Measurements from ENCODE around the gene GFRA1. TPM values are rescaled to one million over a fixed set of nuclear protein-coding genes. Genes with fewer than 3 reads are reported as not detected.

GFRA1 gene
- total RNA-seq, 1 donor from 2014 or later: 14.0 TPM

GRCh38 chr10:116049158-116049973 lies 223.6 kb downstream of the GFRA1 start:
- Histone ChIP-seq H3K9ac (no peak overlapping the region), H4K20me1 (ENCODE audit: low read depth) (no peaks in the 10 kb centered on the region), H3K27ac (no peak overlapping the region), H3K4me3 (no peak overlapping the region), H3K36me3 (no peaks in the 10 kb centered on the region), H3K79me2 (ENCODE audit: low read depth) (no peaks in the 10 kb centered on the region), H3K4me1 (peaks cover 5% of the 10 kb centered on the region), H3K27me3 (no peaks in the 10 kb centered on the region), H3K4me2 (no peak overlapping the region), H3K9me3 (ENCODE audit: low read depth) (no peaks in the 10 kb centered on the region), H2AFZ (replicated peaks) (no peak overlapping the region), H3F3A (ENCODE audit: low read depth) (no peaks in the 10 kb centered on the region)
- TF ChIP-seq EZH2 (IDR thresholded peaks at IDR 0.05) (no peak), EZH2phosphoT487 (IDR thresholded peaks at IDR 0.05) (no peak), CTCF (IDR thresholded peaks at IDR 0.05) (no peak)
- Mint-ChIP-seq H3K27me3 (ENCODE audit: insufficient read depth, low read depth) (peaks cover 3% of the 10 kb centered on the region), H3K4me1 (peaks cover 8% of the 10 kb centered on the region), H3K4me3 (no peak overlapping the region), H3K9me3 (no peaks in the 10 kb centered on the region), H3K27ac (no peak overlapping the region), H3K36me3 (no peaks in the 10 kb centered on the region)
- DNase-seq (ENCODE audit: low spot score): no peak

- Histone ChIP-seq H3K4me2 (no peak overlapping the region), H3K4me3 (no peak overlapping the region), H4K20me1 (ENCODE audit: low read depth) (no peaks in the 10 kb centered on the region), H3K27me3 (no peaks in the 10 kb centered on the region), H3K9me3 (ENCODE audit: low read depth) (no peaks in the 10 kb centered on the region), H2AFZ (replicated peaks) (peak overlapping the region; percentile 26), H3K79me2 (ENCODE audit: low read depth) (no peaks in the 10 kb centered on the region), H3K4me1 (no peaks in the 10 kb centered on the region), H3K9ac (no peak overlapping the region), H3K27ac (no peak overlapping the region), H3F3A (ENCODE audit: low read depth) (no peaks in the 10 kb centered on the region), H3K36me3 (no peaks in the 10 kb centered on the region)
- Mint-ChIP-seq H3K36me3 (no peaks in the 10 kb centered on the region), H3K4me1 (peaks cover 8% of the 10 kb centered on the region), H3K4me3 (no peak overlapping the region), H3K9me3 (no peaks in the 10 kb centered on the region), H3K27ac (no peak overlapping the region), H3K27me3 (ENCODE audit: insufficient read depth, low read depth) (peaks cover 3% of the 10 kb centered on the region)
- no peak for DNase-seq (ENCODE audit: low spot score)
- no peak for TF ChIP-seq EZH2 (IDR thresholded peaks at IDR 0.05)
- no peak for TF ChIP-seq EZH2phosphoT487 (IDR thresholded peaks at IDR 0.05)
- no peak for TF ChIP-seq CTCF (IDR thresholded peaks at IDR 0.05)
Observed at GRCh38 chr10:116045366-116046356, 227.3 kb downstream of the GFRA1 start.

GRCh38 chr10:116044801-116045248 lies 228.2 kb downstream of the GFRA1 start:
- Mint-ChIP-seq H3K4me1 (peaks cover 8% of the 10 kb centered on the region), H3K36me3 (no peaks in the 10 kb centered on the region), H3K27me3 (ENCODE audit: insufficient read depth, low read depth) (peaks cover 3% of the 10 kb centered on the region), H3K9me3 (no peaks in the 10 kb centered on the region), H3K4me3 (no peak overlapping the region), H3K27ac (peak overlapping the region; percentile 84)
- DNase-seq (ENCODE audit: low spot score): no peak
- H3K4me1 ChIP-seq: no peaks in the 10 kb centered on the region
- H3K4me2 ChIP-seq: no peak overlapping the region
- no peak overlapping the region for H3K4me3 ChIP-seq
- H3K27ac ChIP-seq: no peak overlapping the region
- H3K79me2 ChIP-seq (ENCODE audit: low read depth): no peaks in the 10 kb centered on the region
- no peak overlapping the region for H3K9ac ChIP-seq
- H3K36me3 ChIP-seq: no peaks in the 10 kb centered on the region
- H2AFZ ChIP-seq (replicated peaks): no peak overlapping the region
- no peaks in the 10 kb centered on the region for H3F3A ChIP-seq (ENCODE audit: low read depth)
- no peak for TF ChIP-seq CTCF (IDR thresholded peaks at IDR 0.05)
- TF ChIP-seq EZH2 (IDR thresholded peaks at IDR 0.05): no peak
- TF ChIP-seq EZH2phosphoT487 (IDR thresholded peaks at IDR 0.05): no peak
- H3K9me3 ChIP-seq (ENCODE audit: low read depth): no peaks in the 10 kb centered on the region
- no peaks in the 10 kb centered on the region for H4K20me1 ChIP-seq (ENCODE audit: low read depth)
- no peaks in the 10 kb centered on the region for H3K27me3 ChIP-seq
